GM23248 (cell line): ENCODE measurements around the gene WWOX. TPM values are rescaled to one million over a fixed set of nuclear protein-coding genes. Genes with fewer than 3 reads are reported as not detected.

Experiments used
- DNase-seq: peaks from one replicate; pipeline ENCODE4 v3.0.0-alpha.2; 2015
- H2AFZ ChIP-seq: fragments of 200-600 bp; sonication (generic); 2 replicates; pipeline ENCODE4 v1.6.1; 2016; ENCODE audit warnings: antibody characterized with exemption
- H3F3A ChIP-seq: fragments of 200-600 bp; sonication (generic); 2 replicates; pipeline ENCODE4 v1.6.1; 2016; ENCODE audit warnings: mild to moderate bottlenecking, antibody characterized with exemption, mixed run types; ENCODE audit not compliant: insufficient read depth
- H3K27ac ChIP-seq: fragments of 200-600 bp; sonication (generic); 2 replicates; pipeline ENCODE4 v1.5.1; 2016; ENCODE audit warnings: mild to moderate bottlenecking
- H3K27me3 ChIP-seq: fragments of 200-600 bp; sonication (generic); replicated peaks from 2 replicates; pipeline ENCODE4 v1.6.1; 2016; ENCODE audit warnings: mild to moderate bottlenecking; ENCODE audit not compliant: insufficient read depth
- H3K36me3 ChIP-seq: fragments of 200-600 bp; sonication (generic); 2 replicates; pipeline ENCODE4 v1.6.1; 2016; ENCODE audit warnings: low read depth, mild to moderate bottlenecking
- H3K4me1 ChIP-seq: fragments of 200-600 bp; sonication (generic); 2 replicates; pipeline ENCODE4 v1.6.1; 2016; ENCODE audit warnings: mild to moderate bottlenecking; ENCODE audit not compliant: insufficient read depth
- H3K4me2 ChIP-seq: fragments of 200-600 bp; sonication (generic); one replicate; pipeline ENCODE4 v1.6.1; 2016; ENCODE audit warnings: mild to moderate bottlenecking; ENCODE audit not compliant: unreplicated experiment
- H3K4me3 ChIP-seq: fragments of 200-600 bp; sonication (generic); 2 replicates; pipeline ENCODE4 v1.5.1; 2016; ENCODE audit warnings: mild to moderate bottlenecking
- H3K79me2 ChIP-seq: fragments of 200-600 bp; sonication (generic); 2 replicates; pipeline ENCODE4 v1.6.1; 2016; ENCODE audit warnings: mild to moderate bottlenecking; ENCODE audit not compliant: insufficient read depth
- H3K9ac ChIP-seq: fragments of 200-600 bp; sonication (generic); 2 replicates; pipeline ENCODE4 v1.6.1; 2016; ENCODE audit warnings: mild to moderate bottlenecking
- H3K9me2 ChIP-seq: fragments of 200-600 bp; sonication (generic); 2 replicates; pipeline ENCODE4 v1.6.1; 2016; ENCODE audit warnings: mixed run types, mild to moderate bottlenecking, moderate library complexity; ENCODE audit not compliant: insufficient read depth
- H3K9me3 ChIP-seq: fragments of 200-600 bp; sonication (generic); one replicate; pipeline ENCODE4 v1.6.1; 2017; ENCODE audit warnings: low read depth
- H4K20me1 ChIP-seq: fragments of 200-600 bp; sonication (generic); 2 replicates; pipeline ENCODE4 v1.6.0; 2016; ENCODE audit not compliant: insufficient read depth
- EZH2 ChIP-seq: fragments of 200-600 bp; sonication (generic); IDR thresholded peaks from 2 replicates; pipeline ENCODE4 v1.6.1; 2018; ENCODE audit warnings: antibody characterized with exemption, mild to moderate bottlenecking; ENCODE audit not compliant: insufficient read depth, poor library complexity, severe bottlenecking
- EZH2phosphoT487 ChIP-seq: fragments of 200-600 bp; sonication (generic); IDR thresholded peaks from 2 replicates; pipeline ENCODE4 v1.6.1; 2018; ENCODE audit warnings: antibody characterized with exemption, moderate library complexity, mild to moderate bottlenecking, low read depth; ENCODE audit not compliant: insufficient read depth
- WGBS, 2 experiments: methylation state at CpG; one replicate each; pipeline ENCODE4 v1.1.6; 2015 to 2017; ENCODE audit warnings: low lambda C conversion rate in 2 of 2, low coverage in 1 of 2; ENCODE audit errors: missing lambda C conversion rate in 2 of 2; 5-methylcytosine and 5-hydroxymethylcytosine counted together
- in situ Hi-C: fragments of 300-500 bp; cut with MboI; formaldehyde crosslinking; loops from 2 replicates; pipeline ENCODE4 v1.15.0; 2020
- polyA plus RNA-seq: library from polyadenylated mRNA; unstranded; fragments of >200 nt; fragmentation: Nextera tagmentation; extraction: Ambion mirVana; gene quantifications from 2 replicates; pipeline ENCODE4 v1.2.1, GENCODE V29; 2016
- total RNA-seq: library from RNA; depleted of rRNA; stranded (reverse); fragments of >200 nt; shearing (Covaris generic); gene quantifications from 2 replicates; pipeline ENCODE4 v1.2.3, GENCODE V29; 2014

Gene WWOX
- total and polyA plus RNA-seq, 2 experiments from 2014 or later, result 4.5 to 6.6 TPM

DNA sequence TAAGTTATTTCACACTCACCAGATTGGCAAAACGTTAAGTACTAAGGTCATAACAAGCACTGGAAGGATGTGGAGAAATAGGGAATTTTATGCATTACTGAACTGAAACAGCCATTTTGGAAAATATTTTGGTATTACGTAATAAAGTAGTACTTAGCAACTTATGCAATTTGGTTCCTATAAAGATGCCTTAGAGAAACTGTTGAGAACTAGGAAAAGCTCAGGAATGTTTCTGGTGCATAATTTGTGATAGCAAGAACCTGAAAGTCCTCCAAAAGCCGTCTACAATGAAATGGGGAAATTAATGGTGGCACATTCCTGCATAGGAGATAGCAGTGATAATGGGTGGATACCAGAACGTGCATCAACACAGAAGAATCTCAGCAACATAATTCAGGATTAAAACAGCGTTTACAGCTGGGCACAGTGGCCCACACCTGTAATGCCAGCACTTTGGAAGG lies 472.5 kb downstream of the WWOX start:
- DNase-seq, result no peak
- Histone ChIP-seq H3K9ac (no peak overlapping the region), H3K4me3 (no peak overlapping the region), H3K4me2 (no peak overlapping the region), H3F3A (no peaks in the 10 kb centered on the region), H4K20me1 (no peaks in the 10 kb centered on the region), H3K9me3 (no peaks in the 10 kb centered on the region), H2AFZ (no peak overlapping the region), H3K36me3 (no peaks in the 10 kb centered on the region), H3K27me3 (no peaks in the 10 kb centered on the region), H3K27ac (no peak overlapping the region), H3K79me2 (no peaks in the 10 kb centered on the region), H3K9me2 (no peaks in the 10 kb centered on the region), H3K4me1 (no peaks in the 10 kb centered on the region)
- TF ChIP-seq EZH2phosphoT487 (no peak), EZH2 (no peak)
- WGBS, 2 experiments, result 24 to 30% methylated on average over 5 of the region's 5 CpGs
- in situ Hi-C loops, result no loop called here

DNA sequence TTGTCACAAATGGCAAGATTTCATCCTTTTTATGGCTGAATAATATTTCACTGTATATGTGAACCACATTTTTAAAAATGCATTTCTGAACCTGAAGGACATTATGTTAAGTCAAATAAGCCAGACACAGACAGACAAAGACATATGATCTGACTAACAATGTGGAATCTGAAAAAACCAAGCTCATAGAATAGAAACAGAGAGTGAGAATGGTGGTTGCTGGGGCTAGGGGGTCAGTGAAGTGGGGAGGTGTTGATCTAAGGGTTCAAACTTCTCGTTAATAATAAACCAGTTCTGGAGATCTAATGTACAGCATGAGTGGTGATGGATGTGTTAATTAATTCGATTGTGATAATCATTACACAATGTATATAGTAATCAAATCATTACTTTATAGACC lies 475.1 kb downstream of the WWOX start:
- in situ Hi-C loops, result no loop called here
- no peak for DNase-seq
- no peaks in the 10 kb centered on the region for H3K79me2 ChIP-seq
- H3K27me3 ChIP-seq, result no peaks in the 10 kb centered on the region
- WGBS, 2 experiments, result 56 to 58% methylated on average over 2 of the region's 2 CpGs
- no peak overlapping the region for H3K27ac ChIP-seq
- no peak overlapping the region for H3K9ac ChIP-seq
- H4K20me1 ChIP-seq, result no peaks in the 10 kb centered on the region
- no peaks in the 10 kb centered on the region for H3K9me2 ChIP-seq
- H3K36me3 ChIP-seq, result no peaks in the 10 kb centered on the region
- H3K4me1 ChIP-seq, result no peaks in the 10 kb centered on the region
- H3K4me2 ChIP-seq, result no peak overlapping the region
- no peaks in the 10 kb centered on the region for H3K9me3 ChIP-seq
- H3K4me3 ChIP-seq, result no peak overlapping the region
- no peak for TF ChIP-seq EZH2
- no peak for TF ChIP-seq EZH2phosphoT487
- no peak overlapping the region for H2AFZ ChIP-seq
- H3F3A ChIP-seq, result no peaks in the 10 kb centered on the region

- in situ Hi-C loops, result no loop called here
- TF ChIP-seq EZH2, result no peak
- no peak for TF ChIP-seq EZH2phosphoT487
- no peaks in the 10 kb centered on the region for H3K36me3 ChIP-seq
Measured at GRCh38 chr16:78576941-78577340, 477.5 kb downstream of the WWOX start.

DNA sequence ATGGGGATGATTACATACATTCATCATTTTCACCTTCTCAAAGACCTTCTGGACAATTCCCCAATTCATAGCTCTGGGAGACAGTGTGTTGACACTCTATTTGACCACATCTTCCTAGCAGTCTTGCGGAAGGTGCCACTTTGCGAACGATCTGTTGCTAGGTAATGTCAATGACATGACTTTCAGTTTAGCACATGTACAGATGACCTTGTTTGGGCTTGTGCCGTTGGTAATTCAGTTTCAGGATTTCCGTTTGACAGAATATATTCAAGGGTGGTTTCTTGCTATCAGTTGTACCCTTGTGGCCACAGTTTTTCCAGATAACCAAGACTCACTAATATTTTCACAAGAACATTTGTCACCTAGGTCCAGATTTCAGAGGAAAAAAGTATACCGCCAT lies 478.2 kb downstream of the WWOX start:
- TF ChIP-seq EZH2, result no peak
- no peak for TF ChIP-seq EZH2phosphoT487
- Histone ChIP-seq H4K20me1 (no peaks in the 10 kb centered on the region), H3K4me2 (no peak overlapping the region), H3K27me3 (no peaks in the 10 kb centered on the region), H3K4me3 (no peak overlapping the region), H3K9me3 (no peaks in the 10 kb centered on the region), H3F3A (no peaks in the 10 kb centered on the region), H3K27ac (no peak overlapping the region), H3K4me1 (no peaks in the 10 kb centered on the region), H3K9me2 (no peaks in the 10 kb centered on the region), H3K36me3 (no peaks in the 10 kb centered on the region), H3K9ac (no peak overlapping the region), H2AFZ (no peak overlapping the region), H3K79me2 (no peaks in the 10 kb centered on the region)
- 78% methylated on average over 6 of the region's 6 CpGs for WGBS, 2 experiments
- in situ Hi-C loops, result no loop called here
- no peak for DNase-seq

More at GRCh38 chr16:78576941-78577340, 477.5 kb downstream of the WWOX start:
- H3K4me3 ChIP-seq, result no peak overlapping the region
- no peaks in the 10 kb centered on the region for H3K4me1 ChIP-seq
- H4K20me1 ChIP-seq, result no peaks in the 10 kb centered on the region
- no peaks in the 10 kb centered on the region for H3K9me3 ChIP-seq
- H3F3A ChIP-seq, result no peaks in the 10 kb centered on the region
- no peak overlapping the region for H2AFZ ChIP-seq
- no peak overlapping the region for H3K9ac ChIP-seq
- H3K79me2 ChIP-seq, result no peaks in the 10 kb centered on the region
- no peak overlapping the region for H3K4me2 ChIP-seq
- DNase-seq, result no peak
- no peak overlapping the region for H3K27ac ChIP-seq
- no peaks in the 10 kb centered on the region for H3K27me3 ChIP-seq
- no peaks in the 10 kb centered on the region for H3K9me2 ChIP-seq

- Histone ChIP-seq H3K4me2 (no peak overlapping the region), H3K27me3 (no peaks in the 10 kb centered on the region), H3K9ac (no peak overlapping the region), H2AFZ (no peak overlapping the region), H3F3A (no peaks in the 10 kb centered on the region), H3K4me3 (no peak overlapping the region), H3K79me2 (no peaks in the 10 kb centered on the region), H3K9me3 (no peaks in the 10 kb centered on the region), H4K20me1 (no peaks in the 10 kb centered on the region), H3K4me1 (no peaks in the 10 kb centered on the region), H3K27ac (no peak overlapping the region), H3K36me3 (no peaks in the 10 kb centered on the region), H3K9me2 (no peaks in the 10 kb centered on the region)
- 62 to 65% methylated on average over 7 of the region's 7 CpGs for WGBS, 2 experiments
- TF ChIP-seq EZH2phosphoT487 (no peak), EZH2 (no peak)
- no peak for DNase-seq
- in situ Hi-C loops, result no loop called here
Measured at GRCh38 chr16:78579020-78579419, 479.6 kb downstream of the WWOX start.
